H1 (cell line): ENCODE measurements around the gene CARD16. TPM values are rescaled to one million over a fixed set of nuclear protein-coding genes. Genes with fewer than 3 reads are reported as not detected.

Experiments used
- CTCF ChIA-PET: fragments of 300-600 bp; sonication (Branson Sonifier 250); formaldehyde crosslinking; loops from one replicate; lab custom pipeline; 2021; ENCODE audit not compliant: partially characterized antibody; lab: Charles Lee
- POLR2A ChIA-PET: fragments of 300-600 bp; sonication (Branson Sonifier 250); formaldehyde crosslinking; loops from one replicate; lab custom pipeline; 2021; ENCODE audit warnings: inconsistent platforms; ENCODE audit not compliant: partially characterized antibody; lab: Charles Lee
- DNase-seq, 2 experiments: peaks; one replicate each; pipeline versions ENCODE4 v3.0.0 to v3.0.0-alpha.2; 2010 to 2022; ENCODE audit warnings: low spot score in 2 of 2, low read depth in 1 of 2, mixed read lengths in 1 of 2
- FAIRE-seq: peaks from 2 replicates; lab custom pipeline; 2011; peaks lifted over from hg19 to GRCh38; lab: Jason Lieb, UNC
- H2AFZ ChIP-seq: 2 replicates; pipeline ENCODE4 v1.8.1; 2012; ENCODE audit warnings: low read length, inconsistent platforms
- H2AK5ac ChIP-seq: 2 replicates; pipeline ENCODE4 v1.6.1; 2013; ENCODE audit warnings: low read depth, low read length
- H2BK120ac ChIP-seq: replicated peaks from 2 replicates; pipeline ENCODE3; 2013; ENCODE audit warnings: low read depth, low read length, inconsistent platforms
- H2BK12ac ChIP-seq: 2 replicates; pipeline ENCODE4 v1.6.1; 2013; ENCODE audit warnings: low read depth, low read length
- H2BK15ac ChIP-seq: 2 replicates; pipeline ENCODE4 v1.6.1; 2013; ENCODE audit warnings: low read length
- H2BK20ac ChIP-seq: 2 replicates; pipeline ENCODE4 v1.6.1; 2013; ENCODE audit warnings: low read length
- H2BK5ac ChIP-seq: 2 replicates; pipeline ENCODE4 v1.6.1; 2013; ENCODE audit warnings: low read depth, low read length
- H3K14ac ChIP-seq: 2 replicates; pipeline ENCODE4 v1.6.1; 2013; ENCODE audit warnings: inconsistent platforms; ENCODE audit not compliant: insufficient read length
- H3K18ac ChIP-seq: 2 replicates; pipeline ENCODE4 v1.6.1; 2013; ENCODE audit warnings: low read length; ENCODE audit errors: extremely low read depth
- H3K23ac ChIP-seq: 2 replicates; pipeline ENCODE4 v1.6.1; 2013; ENCODE audit warnings: inconsistent platforms; ENCODE audit not compliant: insufficient read length
- H3K23me2 ChIP-seq: 2 replicates; pipeline ENCODE4 v1.6.1; 2013; ENCODE audit warnings: low read depth, low read length
- H3K27ac ChIP-seq: 2 replicates; pipeline ENCODE4 v1.6.1; 2011; ENCODE audit warnings: low read depth, low read length, inconsistent platforms
- H3K27me3 ChIP-seq, 4 experiments: replicated peaks in 1 of 4; 1 replicate in 1 of 4; 2 replicates in 3 of 4; pipeline versions ENCODE4 v1.6.1 to v1.8.1; 2011 to 2013; ENCODE audit warnings: low read length in 3 of 4, mild to moderate bottlenecking in 3 of 4, inconsistent platforms in 2 of 4, mixed read lengths in 2 of 4, moderate library complexity in 1 of 4; ENCODE audit not compliant: control insufficient read depth in 3 of 4, insufficient read depth in 3 of 4; ENCODE audit errors: extremely low read depth in 1 of 4
- H3K36me3 ChIP-seq, 4 experiments: 2 replicates each; pipeline versions ENCODE4 v1.6.1 to v1.8.1; 2011 to 2013; ENCODE audit warnings: mild to moderate bottlenecking in 4 of 4, low read length in 3 of 4, moderate library complexity in 2 of 4, control low read depth in 1 of 4, inconsistent platforms in 1 of 4; ENCODE audit not compliant: insufficient read depth in 4 of 4, control insufficient read depth in 2 of 4
- H3K4ac ChIP-seq: replicated peaks from 2 replicates; pipeline ENCODE3; 2013; ENCODE audit warnings: low read length, low read depth, mixed read lengths, inconsistent platforms; ENCODE audit not compliant: insufficient read length
- H3K4me1 ChIP-seq, 4 experiments: replicated peaks in 1 of 4; 1 replicate in 1 of 4; 2 replicates in 3 of 4; pipeline versions ENCODE4 v1.6.1 to v1.8.1; 2011 to 2013; ENCODE audit warnings: low read length in 3 of 4, inconsistent platforms in 2 of 4, mixed read lengths in 1 of 4; ENCODE audit not compliant: insufficient read depth in 4 of 4, control insufficient read depth in 3 of 4
- H3K4me2 ChIP-seq, 2 experiments: 2 replicates each; pipeline versions ENCODE4 v1.6.1 to v1.8.1; 2011 to 2013; ENCODE audit warnings: low read depth in 2 of 2, low read length in 2 of 2, control low read depth in 1 of 2, inconsistent platforms in 1 of 2, mild to moderate bottlenecking in 1 of 2; ENCODE audit not compliant: insufficient read depth in 1 of 2
- H3K4me3 ChIP-seq, 4 experiments: fragments of 200-600, 300-600 bp in 1 of 4; sonication (generic), shearing (Covaris generic), sonication (Bioruptor Twin) in 1 of 4; 2 replicates each; pipeline versions ENCODE4 v1.5.1 to v1.8.1; 2011 to 2016; ENCODE audit warnings: low read length in 4 of 4, low read depth in 3 of 4, control low read depth in 2 of 4, inconsistent platforms in 2 of 4, mild to moderate bottlenecking in 2 of 4, mixed read lengths in 1 of 4, moderate library complexity in 1 of 4; ENCODE audit not compliant: insufficient read depth in 2 of 4; ENCODE audit errors: extremely low read depth in 1 of 4
- H3K56ac ChIP-seq: replicated peaks from 2 replicates; pipeline ENCODE3; 2013; ENCODE audit warnings: low read depth, mild to moderate bottlenecking, mixed read lengths, low read length, inconsistent platforms; ENCODE audit not compliant: insufficient read length
- H3K79me1 ChIP-seq: 2 replicates; pipeline ENCODE4 v1.6.1; 2013; ENCODE audit warnings: low read depth, low read length, control low read depth
- H3K79me2 ChIP-seq, 2 experiments: 2 replicates each; pipeline versions ENCODE4 v1.6.1 to v1.8.1; 2012 to 2013; ENCODE audit warnings: low read length in 2 of 2, mild to moderate bottlenecking in 2 of 2, inconsistent platforms in 1 of 2; ENCODE audit not compliant: insufficient read depth in 2 of 2, control insufficient read depth in 1 of 2
- H3K9ac ChIP-seq, 4 experiments: replicated peaks in 1 of 4; 1 replicate in 1 of 4; 2 replicates in 3 of 4; pipeline versions ENCODE4 v1.6.1 to v1.8.1; 2011 to 2013; ENCODE audit warnings: low read depth in 3 of 4, low read length in 3 of 4, control low read depth in 2 of 4, mild to moderate bottlenecking in 2 of 4, moderate library complexity in 2 of 4, inconsistent platforms in 1 of 4; ENCODE audit errors: extremely low read depth in 1 of 4
- H3K9me3 ChIP-seq, 2 experiments: 2 replicates each; pipeline versions ENCODE4 v1.6.1 to v1.8.1; 2012 to 2013; ENCODE audit warnings: mild to moderate bottlenecking in 2 of 2, moderate library complexity in 2 of 2, control low read depth in 1 of 2, inconsistent platforms in 1 of 2, low read depth in 1 of 2, low read length in 1 of 2, mixed read lengths in 1 of 2; ENCODE audit not compliant: insufficient read depth in 2 of 2
- H4K20me1 ChIP-seq, 2 experiments: replicated peaks in 1 of 2; 2 replicates each; pipeline versions ENCODE3 to v1.8.1; 2011 to 2013; ENCODE audit warnings: inconsistent platforms in 2 of 2, low read length in 2 of 2, mild to moderate bottlenecking in 1 of 2; ENCODE audit not compliant: insufficient read depth in 2 of 2, control insufficient read depth in 1 of 2
- H4K5ac ChIP-seq: 2 replicates; pipeline ENCODE4 v1.6.1; 2013; ENCODE audit warnings: low read length, low read depth, mixed read lengths, inconsistent platforms; ENCODE audit not compliant: insufficient read length
- H4K8ac ChIP-seq: 2 replicates; pipeline ENCODE4 v1.8.0; 2013; ENCODE audit warnings: mild to moderate bottlenecking, moderate library complexity, low read length, inconsistent platforms; ENCODE audit not compliant: insufficient read depth; ENCODE audit errors: extremely low read depth
- H4K91ac ChIP-seq: replicated peaks from 2 replicates; pipeline ENCODE3; 2013; ENCODE audit warnings: low read length, mixed read lengths, inconsistent platforms; ENCODE audit not compliant: insufficient read length
- BCL11A ChIP-seq, 2 experiments: IDR thresholded peaks; one replicate each; pipeline ENCODE4 v1.6.1; 2011; ENCODE audit warnings: low read depth in 2 of 2, low read length in 2 of 2, mild to moderate bottlenecking in 2 of 2
- CEBPB ChIP-seq: IDR thresholded peaks from 2 replicates; pipeline ENCODE4 v1.6.1; 2012; ENCODE audit warnings: low read depth, low read length
- CHD2 ChIP-seq: IDR thresholded peaks from 2 replicates; pipeline ENCODE4 v1.6.1; 2012; ENCODE audit warnings: low read length, improper control_type of control experiment
- JUN ChIP-seq: IDR thresholded peaks from 2 replicates; pipeline ENCODE4 v1.6.1; 2011; ENCODE audit warnings: low read depth, mild to moderate bottlenecking, improper control_type of control experiment, low read length
- POLR2AphosphoS5 ChIP-seq: IDR thresholded peaks from 2 replicates; pipeline ENCODE4 v1.6.1; 2011; ENCODE audit warnings: low read depth, low read length
- SP1 ChIP-seq: IDR thresholded peaks from 2 replicates; pipeline ENCODE4 v1.6.1; 2011; ENCODE audit warnings: low read depth, low read length
- SP2 ChIP-seq: IDR thresholded peaks from 2 replicates; pipeline ENCODE4 v1.6.1; 2012; ENCODE audit warnings: mild to moderate bottlenecking, low read length, inconsistent platforms
- TBP ChIP-seq: IDR thresholded peaks from 2 replicates; pipeline ENCODE4 v1.6.1; 2011; ENCODE audit warnings: low read depth, low read length, improper control_type of control experiment
- WGBS, 2 experiments: shearing (Covaris generic) in 1 of 2; methylation state at CpG; one replicate each; pipeline versions ENCODE4 v1.1.6 to v1.1.7; 2013 to 2015; ENCODE audit warnings: low lambda C conversion rate in 2 of 2, mixed read lengths in 2 of 2, inconsistent platforms in 1 of 2, low coverage in 1 of 2, missing lambda C conversion rate in 1 of 2; ENCODE audit not compliant: insufficient replicate concordance in 2 of 2, insufficient coverage in 1 of 2, insufficient read length in 1 of 2; ENCODE audit errors: extremely low coverage in 1 of 2, missing lambda C conversion rate in 1 of 2; 5-methylcytosine and 5-hydroxymethylcytosine counted together
- polyA plus RNA-seq, 7 experiments: library from polyadenylated mRNA; depleted of rRNA in 3 of 7; stranded (reverse) in 5 of 7; unstranded in 2 of 7; fragments of >200 nt in 5 of 7; fragments of 200-250 nt in 2 of 7; gene quantifications; 1 replicate in 5 of 7; 2 replicates in 1 of 7; 4 replicates in 1 of 7; pipeline versions ENCODE4 v1.2.1 to v1.2.3, GENCODE V29; 2011 to 2013; ENCODE audit warnings: missing spikeins in 2 of 7, mixed read lengths in 2 of 7
- total RNA-seq: library from RNA; stranded (reverse); fragmentation: NEBNext Ultra II Directional; extraction: Animal tissue kit (Norgen Biotek cat#: 25700); gene quantifications from 2 replicates; pipeline ENCODE4 v1.2.1, GENCODE V29; 2021
- TF ChIP-seq, protein P1 (sequence below): IDR thresholded peaks from 2 replicates; pipeline ENCODE4 v1.6.1; 2011; ENCODE audit warnings: low read length, improper control_type of control experiment

Gene CARD16
- total and polyA plus RNA-seq, 2 of the 8 experiments (the other 6 are each of a cell fraction or from before 2014, with no cell fraction given) = not detected

DNA sequence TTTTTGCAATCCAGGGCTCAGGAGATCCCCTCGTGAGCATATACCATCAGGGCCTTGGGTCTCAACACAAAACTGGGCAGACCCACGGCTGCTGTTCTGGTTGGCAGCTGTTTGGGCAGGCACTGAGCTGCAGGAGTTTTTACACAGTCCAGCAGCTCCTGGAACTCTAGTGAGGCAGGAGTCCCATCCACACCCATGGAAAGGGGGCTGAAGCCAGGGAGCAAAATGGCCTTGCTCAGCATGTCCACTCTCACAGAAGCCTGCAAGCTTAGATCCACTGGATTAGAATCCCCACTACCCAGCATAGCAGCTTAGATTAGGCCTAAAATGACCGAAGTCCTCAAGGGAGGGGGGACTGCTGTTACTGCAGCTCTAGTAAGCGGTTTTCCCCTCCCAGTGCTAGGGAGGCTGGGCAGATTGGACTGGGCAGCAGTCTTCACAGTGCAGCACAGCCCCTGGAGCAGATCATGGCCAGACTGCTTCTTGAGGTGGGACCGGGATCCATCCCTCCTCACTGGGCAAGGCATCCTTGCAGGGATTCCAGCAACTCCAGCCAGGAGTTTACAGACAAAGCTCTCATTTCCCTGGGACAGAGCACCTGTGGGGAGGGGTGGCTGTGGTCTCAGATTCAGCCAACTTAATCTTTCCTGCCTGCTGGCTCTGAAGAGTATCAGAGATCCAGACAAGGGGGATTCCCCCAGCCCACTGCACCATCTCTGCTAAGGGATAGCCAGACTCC, 36.4 kb upstream of the CARD16 start:
- WGBS, 2 experiments = 83% methylated on average over 5 of the region's 5 CpGs; no CpG with 5 or more reads in 1 of the 2 experiments
- peak overlapping the region; percentile 34 for H2AFZ ChIP-seq
- H3K18ac ChIP-seq = no peak overlapping the region
- TF ChIP-seq SP1 = no peak
- no peak for TF ChIP-seq CEBPB
- no peak for TF ChIP-seq CHD2
- TF ChIP-seq JUN = no peak
- TF ChIP-seq POLR2AphosphoS5 = no peak
- no peak for TF ChIP-seq TBP
- no peak for TF ChIP-seq SP2
- TF ChIP-seq BCL11A (IDR thresholded peaks at IDR 0.05; ENCODE audit: low read depth in 2 of 2, low read length in 2 of 2) = no peak
- TF ChIP-seq, protein P1, sequence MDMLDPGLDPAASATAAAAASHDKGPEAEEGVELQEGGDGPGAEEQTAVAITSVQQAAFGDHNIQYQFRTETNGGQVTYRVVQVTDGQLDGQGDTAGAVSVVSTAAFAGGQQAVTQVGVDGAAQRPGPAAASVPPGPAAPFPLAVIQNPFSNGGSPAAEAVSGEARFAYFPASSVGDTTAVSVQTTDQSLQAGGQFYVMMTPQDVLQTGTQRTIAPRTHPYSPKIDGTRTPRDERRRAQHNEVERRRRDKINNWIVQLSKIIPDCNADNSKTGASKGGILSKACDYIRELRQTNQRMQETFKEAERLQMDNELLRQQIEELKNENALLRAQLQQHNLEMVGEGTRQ = no peak
- TF ChIP-seq, all 59 proteins: peak for 0
- H3K79me2 ChIP-seq = no peaks in the 10 kb centered on the region
- no peak overlapping the region for H2BK120ac ChIP-seq
- peaks cover 0 to 10% (median 3%) of the 10 kb centered on the region in 4 experiments; a peak in 5 of 7 replicates for H3K4me1 ChIP-seq
- H2BK15ac ChIP-seq = no peak overlapping the region
- H2BK20ac ChIP-seq = no peak overlapping the region
- no peak overlapping the region for H4K91ac ChIP-seq
- POLR2A ChIA-PET = interaction anchor here (0.7 kb wide), 1 partner anchor 1973 kb away, joined by 3 read pairs; no protein-coding TSS in a partner anchor
- no peak for FAIRE-seq
- H3K4me3 ChIP-seq = no peak overlapping the region
- no peak overlapping the region for H3K23ac ChIP-seq
- H2BK12ac ChIP-seq = no peak overlapping the region
- H3K4me2 ChIP-seq = no peak overlapping the region
- DNase-seq = peak in 1 of 2 experiments; percentile 44
- H3K14ac ChIP-seq = no peak overlapping the region
- no peak overlapping the region for H4K5ac ChIP-seq
- no peaks in the 10 kb centered on the region for H3K23me2 ChIP-seq
- no peaks in the 10 kb centered on the region for H3K79me1 ChIP-seq
- H3K27ac ChIP-seq = no peak overlapping the region
- H3K9me3 ChIP-seq = no peaks in the 10 kb centered on the region
- H3K27me3 ChIP-seq = no peaks in the 10 kb centered on the region
- CTCF ChIA-PET = interaction anchor here (0.6 to 1.5 kb wide), 2 partner anchors 27 to 497 kb away, joined by 3 read pairs; no protein-coding TSS in a partner anchor
- H3K36me3 ChIP-seq = no peaks in the 10 kb centered on the region
- no peak overlapping the region for H3K9ac ChIP-seq
- H2BK5ac ChIP-seq = 0 out of 2 replicates have a peak overlapping the region, but pooled peaks have one; percentile 45
- no peak overlapping the region for H3K4ac ChIP-seq
- peak overlapping the region; percentile 15; the same call in 1 of the 2 replicates for H4K8ac ChIP-seq
- no peaks in the 10 kb centered on the region for H4K20me1 ChIP-seq
- H3K56ac ChIP-seq = no peak overlapping the region
- H2AK5ac ChIP-seq = no peak overlapping the region
